Measurements from ENCODE around the gene ZNHIT2. TPM values are rescaled to one million over a fixed set of nuclear protein-coding genes. Genes with fewer than 3 reads are reported as not detected.
"Not testable (repeated sequence)": the region's sequence is repeated elsewhere in the genome, so short reads cannot be mapped to it uniquely, and the experiment has no call there.

ZNHIT2 gene
- total RNA-seq, 2 experiments from 2014 or later, result 11.5 to 32.4 TPM

GRCh38 chr11:65120831-65121230 lies 3.3 kb upstream of the ZNHIT2 start:
- Histone ChIP-seq H3K4me1 (ENCODE audit: insufficient read depth, low read length, poor library complexity, severe bottlenecking) (peaks cover 64% of the 10 kb centered on the region), H3K9me2 (ENCODE audit: insufficient read depth, low read length) (no peaks in the 10 kb centered on the region), H3K4me2 (ENCODE audit: low read length) (peak overlapping the region; percentile 87), H3K79me2 (ENCODE audit: insufficient read depth, low read depth, low read length) (peaks cover 77% of the 10 kb centered on the region), H4K20me1 (ENCODE audit: insufficient read depth, low read length) (peaks cover 17% of the 10 kb centered on the region; the same call in 1 of the 2 replicates), H3K27ac (ENCODE audit: low read depth, low read length, poor library complexity, severe bottlenecking) (peak overlapping the region; percentile 78), H2AFZ (ENCODE audit: low read length) (no peak overlapping the region), H3K36me3 (ENCODE audit: insufficient read depth, low read length) (peaks cover 76% of the 10 kb centered on the region), H3K4me3 (ENCODE audit: low read depth, low read length, poor library complexity, severe bottlenecking) (peak overlapping the region; percentile 95), H3K9me3 (ENCODE audit: low read length) (no peaks in the 10 kb centered on the region)
- ChIA-PET POLR2A (interaction anchor here (0.6 to 4.0 kb wide), 4 partner anchors 13 to 372 kb away, joined by 3 to 47 read pairs (median 5); partner anchors contain the start of genes CAPN1 and SYVN1), CTCF (ENCODE audit: unreplicated experiment) (interaction anchor here (2.0 kb wide), 1 partner anchor 59 kb away, joined by 5 read pairs; no protein-coding TSS in a partner anchor)
- intact Hi-C loops (cut with micrococcal nuclease; ENCODE audit: unreplicated experiment), result no loop called here
- TF ChIP-seq EZH2phosphoT487 (IDR thresholded peaks at IDR 0.05; ENCODE audit: borderline replicate concordance, low read depth, low read length) (no peak), CTCF (conservative IDR thresholded peaks at IDR 0.05; ENCODE audit: low read length) (no peak)
- BruUV-seq (replicated peaks), result no TSS peak
- DNase-seq (ENCODE audit: low spot score), result no peak

GRCh38 chr11:65119670-65119995 lies 2.1 kb upstream of the ZNHIT2 start:
- Histone ChIP-seq H3K36me3 (ENCODE audit: insufficient read depth, low read length) (peaks cover 76% of the 10 kb centered on the region), H3K27ac (ENCODE audit: low read depth, low read length, poor library complexity, severe bottlenecking) (peak overlapping the region; percentile 78), H4K20me1 (ENCODE audit: insufficient read depth, low read length) (peaks cover 17% of the 10 kb centered on the region; the same call in 1 of the 2 replicates), H3K4me3 (ENCODE audit: low read depth, low read length, poor library complexity, severe bottlenecking) (peak overlapping the region; percentile 95), H3K9me2 (ENCODE audit: insufficient read depth, low read length) (no peaks in the 10 kb centered on the region), H3K9me3 (ENCODE audit: low read length) (no peaks in the 10 kb centered on the region), H3K4me1 (ENCODE audit: insufficient read depth, low read length, poor library complexity, severe bottlenecking) (peaks cover 65% of the 10 kb centered on the region), H3K4me2 (ENCODE audit: low read length) (peak overlapping the region; percentile 87), H2AFZ (ENCODE audit: low read length) (no peak overlapping the region), H3K79me2 (ENCODE audit: insufficient read depth, low read depth, low read length) (peaks cover 71% of the 10 kb centered on the region)
- intact Hi-C loops (cut with micrococcal nuclease; ENCODE audit: unreplicated experiment), result loop anchor here (10.0 kb wide), 1 partner anchor 345 kb away; the partner anchor contains the start of gene SF1
- peak; percentile 51 for DNase-seq (ENCODE audit: low spot score)
- ChIA-PET CTCF (ENCODE audit: unreplicated experiment) (no interaction called here), POLR2A (interaction anchor here (1.6 to 4.0 kb wide), 2 partner anchors 14 to 105 kb away, joined by 4 to 47 read pairs; partner anchors contain the start of genes ARL2 and SYVN1)
- BruUV-seq (replicated peaks), result no TSS peak
- TF ChIP-seq CTCF (conservative IDR thresholded peaks at IDR 0.05; ENCODE audit: low read length) (no peak), EZH2phosphoT487 (IDR thresholded peaks at IDR 0.05; ENCODE audit: borderline replicate concordance, low read depth, low read length) (no peak)

- Histone ChIP-seq H3K36me3 (ENCODE audit: insufficient read depth, low read length) (peaks cover 72% of the 10 kb centered on the region), H3K4me2 (ENCODE audit: low read length) (peak overlapping the region; percentile 87), H3K27ac (ENCODE audit: low read depth, low read length, poor library complexity, severe bottlenecking) (peak overlapping the region; percentile 78), H3K4me3 (ENCODE audit: low read depth, low read length, poor library complexity, severe bottlenecking) (peak overlapping the region; percentile 95), H4K20me1 (ENCODE audit: insufficient read depth, low read length) (peaks cover 17% of the 10 kb centered on the region; the same call in 1 of the 2 replicates), H3K79me2 (ENCODE audit: insufficient read depth, low read depth, low read length) (peaks cover 66% of the 10 kb centered on the region), H3K4me1 (ENCODE audit: insufficient read depth, low read length, poor library complexity, severe bottlenecking) (peaks cover 59% of the 10 kb centered on the region)
- H3K9me3 ChIP-seq (ENCODE audit: low read length); H2AFZ ChIP-seq (ENCODE audit: low read length); BruUV-seq (replicated peaks); DNase-seq (ENCODE audit: low spot score); CTCF ChIA-PET (ENCODE audit: unreplicated experiment); H3K9me2 ChIP-seq (ENCODE audit: insufficient read depth, low read length): not testable (repeated sequence)
- intact Hi-C loops (cut with micrococcal nuclease; ENCODE audit: unreplicated experiment), result loop anchor here (10.0 kb wide), 1 partner anchor 344 kb away; the partner anchor contains the start of gene SF1
- POLR2A ChIA-PET, result interaction anchor here (1.6 to 1.8 kb wide), 2 partner anchors 13 to 105 kb away, joined by 4 read pairs; partner anchors contain the start of gene ARL2
Observed at GRCh38 chr11:65118891-65119669, 1.6 kb upstream of the ZNHIT2 start.
